CD14-positive monocyte (primary cell): ENCODE data around the gene LASP1. TPM values are rescaled to one million over a fixed set of nuclear protein-coding genes. Genes with fewer than 3 reads are reported as not detected.
A peak's percentile ranks its signal among the peaks of the same experiment; 100 is the strongest.

Experiments
- DNase-seq, 3 donors: peaks; one replicate each; pipeline ENCODE4 v3.0.0-alpha.2; 2011 to 2022
- H2AFZ ChIP-seq: 2 replicates; pipeline ENCODE4 v1.6.0; 2012; ENCODE audit warnings: mild to moderate bottlenecking, low read depth, low read length, inconsistent platforms; ENCODE audit not compliant: insufficient read depth, poor library complexity, severe bottlenecking
- H3K27ac ChIP-seq, 2 donors: 1 replicate in 1 of 2; 2 replicates in 1 of 2; pipeline ENCODE4 v1.5.1; 2012 to 2013; ENCODE audit warnings: low read length in 2 of 2, control low read depth in 1 of 2, inconsistent platforms in 1 of 2, low read depth in 1 of 2, mild to moderate bottlenecking in 1 of 2
- H3K27me3 ChIP-seq, 2 donors: one replicate each; pipeline versions ENCODE4 v1.6.0 to v1.6.1; 2011 to 2013; ENCODE audit warnings: low read length in 2 of 2; ENCODE audit not compliant: control insufficient read depth in 2 of 2, insufficient read depth in 2 of 2
- H3K36me3 ChIP-seq, 2 donors: replicated peaks in 1 of 2; 1 replicate in 1 of 2; 2 replicates in 1 of 2; pipeline versions ENCODE4 v1.5.1 to v1.6.1; 2012 to 2013; ENCODE audit warnings: low read length in 2 of 2, control low read depth in 1 of 2, inconsistent platforms in 1 of 2, mild to moderate bottlenecking in 1 of 2; ENCODE audit not compliant: insufficient read depth in 2 of 2, control insufficient read depth in 1 of 2
- H3K4me1 ChIP-seq, 2 donors: 1 replicate in 1 of 2; 2 replicates in 1 of 2; pipeline versions ENCODE4 v1.5.1 to v1.6.1; 2012 to 2013; ENCODE audit warnings: low read length in 2 of 2, control low read depth in 1 of 2, inconsistent platforms in 1 of 2, mild to moderate bottlenecking in 1 of 2, moderate library complexity in 1 of 2; ENCODE audit not compliant: insufficient read depth in 2 of 2, control insufficient read depth in 1 of 2
- H3K4me2 ChIP-seq: replicated peaks from 2 replicates; pipeline ENCODE3; 2012; ENCODE audit warnings: low read length, moderate library complexity, mild to moderate bottlenecking; ENCODE audit not compliant: poor library complexity, severe bottlenecking; ENCODE audit errors: extremely low read depth
- H3K4me3 ChIP-seq, 3 experiments: fragments of 200-600 bp in 1 of 3; sonication (generic) in 1 of 3; replicated peaks in 1 of 3; 1 replicate in 2 of 3; 2 replicates in 1 of 3; pipeline ENCODE4 v1.5.1; 2011 to 2013; ENCODE audit warnings: low read length in 3 of 3, mild to moderate bottlenecking in 3 of 3, control low read depth in 2 of 3, low read depth in 2 of 3, inconsistent platforms in 1 of 3, moderate library complexity in 1 of 3
- H3K79me2 ChIP-seq: 2 replicates; pipeline ENCODE4 v1.6.0; 2012; ENCODE audit warnings: mild to moderate bottlenecking, control low read depth, inconsistent platforms, low read length, moderate library complexity; ENCODE audit not compliant: insufficient read depth
- H3K9ac ChIP-seq: 2 replicates; pipeline ENCODE4 v1.6.0; 2017; ENCODE audit warnings: low read length, mild to moderate bottlenecking; ENCODE audit not compliant: insufficient read depth, poor library complexity, severe bottlenecking
- H3K9me3 ChIP-seq, 2 donors: replicated peaks in 1 of 2; 1 replicate in 1 of 2; 2 replicates in 1 of 2; pipeline versions ENCODE4 v1.5.1 to v1.6.1; 2012 to 2013; ENCODE audit warnings: low read length in 2 of 2, control low read depth in 1 of 2; ENCODE audit not compliant: control insufficient read depth in 1 of 2, insufficient read depth in 1 of 2
- H4K20me1 ChIP-seq: 2 replicates; pipeline ENCODE4 v1.6.0; 2012; ENCODE audit warnings: mild to moderate bottlenecking, low read length, control low read depth, moderate library complexity; ENCODE audit not compliant: insufficient read depth
- H3K27ac Mint-ChIP-seq, 7 donors: one replicate each; pipeline ENCODE4 v1.8.0; 2020; ENCODE audit warnings: mild to moderate bottlenecking in 7 of 7, mixed read lengths in 7 of 7, moderate library complexity in 6 of 7, inconsistent platforms in 2 of 7
- H3K27me3 Mint-ChIP-seq, 3 donors: one replicate each; pipeline ENCODE4 v1.8.0; 2021 to 2022; ENCODE audit warnings: low read depth in 3 of 3, mild to moderate bottlenecking in 3 of 3, mixed read lengths in 3 of 3, moderate library complexity in 3 of 3, inconsistent platforms in 1 of 3
- H3K36me3 Mint-ChIP-seq, 2 donors: one replicate each; pipeline ENCODE4 v1.8.0; 2020; ENCODE audit warnings: mixed read lengths in 2 of 2, inconsistent platforms in 1 of 2, mild to moderate bottlenecking in 1 of 2
- H3K4me1 Mint-ChIP-seq: one replicate; pipeline ENCODE4 v1.8.0; 2020; ENCODE audit warnings: mild to moderate bottlenecking, mixed read lengths
- H3K4me3 Mint-ChIP-seq, 2 donors: one replicate each; pipeline ENCODE4 v1.8.0; 2020; ENCODE audit warnings: mild to moderate bottlenecking in 2 of 2, mixed read lengths in 2 of 2, moderate library complexity in 1 of 2
- H3K9me3 Mint-ChIP-seq, 7 donors: one replicate each; pipeline ENCODE4 v1.8.0; 2020 to 2022; ENCODE audit warnings: mixed read lengths in 7 of 7, mild to moderate bottlenecking in 6 of 7, moderate library complexity in 6 of 7, inconsistent platforms in 2 of 7
- WGBS: methylation state at CpG from one replicate; pipeline ENCODE4 v1.1.5; 2013; ENCODE audit warnings: missing lambda C conversion rate; ENCODE audit not compliant: insufficient coverage; 5-methylcytosine and 5-hydroxymethylcytosine counted together
- intact Hi-C, 2 donors: fragments of 100-400 bp; cut with micrococcal nuclease; formaldehyde crosslinking; loops; one replicate each; pipeline versions ENCODE4 v1.15.0 to v1.15.1; 2023
- polyA plus RNA-seq, 3 donors: library from polyadenylated mRNA; depleted of rRNA in 1 of 3; unstranded in 2 of 3; stranded (reverse) in 1 of 3; fragments of 300-500 nt in 2 of 3; fragments of >200 nt in 1 of 3; fragmentation: Illumina TruSeq in 2 of 3; gene quantifications; 1 replicate in 2 of 3; 2 replicates in 1 of 3; pipeline ENCODE4 v1.2.3, GENCODE V29; 2012 to 2021
- TF ChIP-seq, protein P1 (sequence below): fragments of 200-600 bp; IDR thresholded peaks from one replicate; pipeline ENCODE4 v1.8.0; 2022; ENCODE audit warnings: antibody characterized with exemption, mild to moderate bottlenecking

LASP1 gene
- polyA plus RNA-seq, 3 donors, result 55.9 to 93.7 (median 70.6) TPM

DNA sequence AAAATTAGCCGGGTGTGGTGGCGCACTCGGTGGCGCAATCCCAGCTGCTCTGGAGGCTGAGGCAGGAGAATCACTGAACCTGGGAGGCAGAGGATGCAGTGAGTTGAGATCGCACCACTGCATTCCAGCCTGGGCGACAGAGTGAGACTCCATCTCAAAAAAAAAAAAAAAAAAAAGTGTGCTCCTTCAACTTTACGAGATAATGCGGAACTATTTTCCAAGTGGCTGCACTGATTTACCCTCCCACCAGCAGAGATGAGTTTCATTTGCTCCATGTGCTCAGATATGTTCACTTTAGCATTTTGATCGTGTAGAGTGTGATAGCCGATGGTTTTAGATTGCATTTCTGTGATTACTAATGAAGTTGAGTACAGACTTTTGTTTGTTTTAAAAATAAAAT lies 35.5 kb downstream of the LASP1 start:
- Histone ChIP-seq H3K4me2 (no peak overlapping the region), H3K27ac (no peak overlapping the region), H3K9ac (no peak overlapping the region), H3K9me3 (no peaks in the 10 kb centered on the region), H3K27me3 (no peaks in the 10 kb centered on the region), H3K4me3 (no peak overlapping the region), H3K79me2 (peaks cover 87% of the 10 kb centered on the region), H4K20me1 (peaks cover 97% of the 10 kb centered on the region), H2AFZ (no peak overlapping the region), H3K4me1 (peaks cover 38 to 39% of the 10 kb centered on the region in 2 donors), H3K36me3 (peaks cover 37 to 63% of the 10 kb centered on the region in 2 donors)
- Mint-ChIP-seq H3K27ac (peak overlapping the region in 4 of 7 donors; percentile 33 to 84 (median 54)), H3K4me1 (peaks cover 56% of the 10 kb centered on the region), H3K9me3 (peaks cover 0 to 2% (median 0%) of the 10 kb centered on the region in 7 donors), H3K4me3 (no peak overlapping the region), H3K27me3 (no peaks in the 10 kb centered on the region), H3K36me3 (peaks cover 39 to 64% of the 10 kb centered on the region in 2 donors)
- WGBS, result 90% methylated on average over 2 of the region's 10 CpGs
- intact Hi-C loops, result loop anchor here in 1 of 2 donors (5.0 to 10.0 kb wide), 2 partner anchors 33 to 51 kb away; partner anchors contain the start of genes LASP1 and RPL23
- TF ChIP-seq, protein P1, sequence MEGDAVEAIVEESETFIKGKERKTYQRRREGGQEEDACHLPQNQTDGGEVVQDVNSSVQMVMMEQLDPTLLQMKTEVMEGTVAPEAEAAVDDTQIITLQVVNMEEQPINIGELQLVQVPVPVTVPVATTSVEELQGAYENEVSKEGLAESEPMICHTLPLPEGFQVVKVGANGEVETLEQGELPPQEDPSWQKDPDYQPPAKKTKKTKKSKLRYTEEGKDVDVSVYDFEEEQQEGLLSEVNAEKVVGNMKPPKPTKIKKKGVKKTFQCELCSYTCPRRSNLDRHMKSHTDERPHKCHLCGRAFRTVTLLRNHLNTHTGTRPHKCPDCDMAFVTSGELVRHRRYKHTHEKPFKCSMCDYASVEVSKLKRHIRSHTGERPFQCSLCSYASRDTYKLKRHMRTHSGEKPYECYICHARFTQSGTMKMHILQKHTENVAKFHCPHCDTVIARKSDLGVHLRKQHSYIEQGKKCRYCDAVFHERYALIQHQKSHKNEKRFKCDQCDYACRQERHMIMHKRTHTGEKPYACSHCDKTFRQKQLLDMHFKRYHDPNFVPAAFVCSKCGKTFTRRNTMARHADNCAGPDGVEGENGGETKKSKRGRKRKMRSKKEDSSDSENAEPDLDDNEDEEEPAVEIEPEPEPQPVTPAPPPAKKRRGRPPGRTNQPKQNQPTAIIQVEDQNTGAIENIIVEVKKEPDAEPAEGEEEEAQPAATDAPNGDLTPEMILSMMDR, result no peak
- no peak for DNase-seq

DNA sequence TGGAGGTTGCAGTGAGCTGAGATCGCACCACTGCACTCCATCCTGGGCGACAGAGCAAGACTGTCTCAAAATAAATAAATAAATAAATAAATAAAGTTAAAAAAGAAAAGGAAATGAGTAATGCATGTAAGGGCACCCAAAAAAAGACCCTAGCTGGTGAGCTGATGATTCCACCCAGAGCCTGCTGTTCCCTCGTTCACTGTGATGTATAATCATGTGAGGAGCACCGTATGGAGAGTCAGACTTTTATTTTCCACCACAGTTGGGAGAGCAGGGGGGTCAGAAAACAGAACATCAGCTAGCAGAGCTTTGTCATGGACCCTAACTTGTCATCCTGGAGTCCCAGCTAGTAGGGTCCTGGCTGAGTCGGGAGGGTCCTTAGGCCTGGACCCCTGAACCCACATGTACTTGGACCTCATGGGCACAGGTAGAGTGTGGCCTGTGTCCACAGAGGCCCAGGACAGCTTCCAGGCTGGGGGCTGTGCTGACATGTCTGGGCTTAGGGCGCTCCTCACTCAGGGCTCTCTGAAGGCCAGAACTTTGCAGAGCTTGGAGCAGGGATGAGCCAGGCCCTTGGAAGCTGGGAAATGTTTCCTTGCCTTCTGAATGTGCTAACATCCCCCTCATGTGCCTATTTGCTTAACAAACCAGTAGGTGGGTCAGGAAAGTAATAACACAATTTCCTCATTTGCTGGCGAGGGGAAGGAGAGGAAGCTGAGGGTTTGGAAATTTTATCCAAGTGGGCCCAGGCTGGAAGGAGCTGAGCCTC lies 36.8 kb downstream of the LASP1 start:
- peak overlapping the region; percentile 46 to 89 (median 83) for H3K27ac Mint-ChIP-seq

More for the DNA sequence above, 36.8 kb downstream of the LASP1 start:
- TF ChIP-seq, protein P1, result no peak
- H4K20me1 ChIP-seq, result peaks cover 97% of the 10 kb centered on the region
- peak overlapping the region; percentile 48 to 79 for H3K27ac ChIP-seq
- peaks cover 45 to 76% of the 10 kb centered on the region in 2 donors for H3K36me3 ChIP-seq
- H2AFZ ChIP-seq, result no peak overlapping the region
- peak; percentile 14 to 69 (median 25) for DNase-seq
- intact Hi-C loops, result loop anchor here in 1 of 2 donors (5.0 to 10.0 kb wide), 2 partner anchors 34 to 52 kb away; partner anchors contain the start of genes LASP1 and RPL23
- Mint-ChIP-seq H3K4me1 (peaks cover 43% of the 10 kb centered on the region), H3K4me3 (no peak overlapping the region), H3K9me3 (peaks cover 0 to 2% (median 0%) of the 10 kb centered on the region in 7 donors), H3K27me3 (no peaks in the 10 kb centered on the region), H3K36me3 (peaks cover 46 to 76% of the 10 kb centered on the region in 2 donors)
- H3K79me2 ChIP-seq, result peaks cover 99% of the 10 kb centered on the region
- H3K4me2 ChIP-seq, result peak overlapping the region; percentile 31
- H3K4me1 ChIP-seq, result peaks cover 25 to 27% of the 10 kb centered on the region in 2 donors
- no peaks in the 10 kb centered on the region for H3K27me3 ChIP-seq
- H3K9me3 ChIP-seq, result no peaks in the 10 kb centered on the region
- no peak overlapping the region for H3K4me3 ChIP-seq
- 43% methylated on average over 5 of the region's 7 CpGs for WGBS
- peak overlapping the region; percentile 59 for H3K9ac ChIP-seq
